Lower leg skin (tissue), 4 donors: ENCODE measurements around the gene SIRT4. TPM values are rescaled to one million over a fixed set of nuclear protein-coding genes. Genes with fewer than 3 reads are reported as not detected.

ENCODE experiments used
- DNase-seq, 2 donors: peaks; one replicate each; pipeline ENCODE4 v3.0.0-alpha.2; 2019; ENCODE audit warnings: low spot score in 2 of 2
- H3K4me3 ChIP-seq: fragments of 200-600 bp; sonication (generic); 2 replicates; pipeline ENCODE4 v1.5.1; 2017; ENCODE audit warnings: mild to moderate bottlenecking, low read depth; ENCODE audit not compliant: poor library complexity, severe bottlenecking
- POLR2A ChIP-seq, 2 donors: fragments of 450-650 bp; IDR thresholded peaks; one replicate each; pipeline ENCODE4 v1.6.1; 2016 to 2017; ENCODE audit warnings: antibody characterized with exemption in 2 of 2, mild to moderate bottlenecking in 1 of 2, moderate library complexity in 1 of 2
- WGBS, 2 donors: methylation state at CpG; one replicate each; pipeline ENCODE4 v1.1.5; 2018; 5-methylcytosine and 5-hydroxymethylcytosine counted together
- intact Hi-C: fragments of 100-400 bp; cut with DNase I; formaldehyde crosslinking; loops from one replicate; pipeline ENCODE4 v1.15.0; 2023; ENCODE audit warnings: low total_unique reads
- total RNA-seq, 4 donors: library from RNA; depleted of rRNA; stranded (reverse); fragments of >200 nt; gene quantifications; one replicate each; pipeline ENCODE4 v1.1.0, GENCODE V29; 2016
- TF ChIP-seq, protein P1 (sequence below), 3 donors: fragments of 450-650 bp; IDR thresholded peaks; one replicate each; pipeline ENCODE4 v1.5.1; 2016; ENCODE audit warnings: antibody characterized with exemption in 3 of 3, mild to moderate bottlenecking in 3 of 3, moderate library complexity in 2 of 3

The SIRT4 gene
- total RNA-seq, 4 donors from 2014 or later = 0.49 to 4.1 (median 2.8) TPM

- intact Hi-C loops = no loop called here
- no peak for TF ChIP-seq POLR2A (IDR thresholded peaks at IDR 0.05)
- TF ChIP-seq, protein P1, sequence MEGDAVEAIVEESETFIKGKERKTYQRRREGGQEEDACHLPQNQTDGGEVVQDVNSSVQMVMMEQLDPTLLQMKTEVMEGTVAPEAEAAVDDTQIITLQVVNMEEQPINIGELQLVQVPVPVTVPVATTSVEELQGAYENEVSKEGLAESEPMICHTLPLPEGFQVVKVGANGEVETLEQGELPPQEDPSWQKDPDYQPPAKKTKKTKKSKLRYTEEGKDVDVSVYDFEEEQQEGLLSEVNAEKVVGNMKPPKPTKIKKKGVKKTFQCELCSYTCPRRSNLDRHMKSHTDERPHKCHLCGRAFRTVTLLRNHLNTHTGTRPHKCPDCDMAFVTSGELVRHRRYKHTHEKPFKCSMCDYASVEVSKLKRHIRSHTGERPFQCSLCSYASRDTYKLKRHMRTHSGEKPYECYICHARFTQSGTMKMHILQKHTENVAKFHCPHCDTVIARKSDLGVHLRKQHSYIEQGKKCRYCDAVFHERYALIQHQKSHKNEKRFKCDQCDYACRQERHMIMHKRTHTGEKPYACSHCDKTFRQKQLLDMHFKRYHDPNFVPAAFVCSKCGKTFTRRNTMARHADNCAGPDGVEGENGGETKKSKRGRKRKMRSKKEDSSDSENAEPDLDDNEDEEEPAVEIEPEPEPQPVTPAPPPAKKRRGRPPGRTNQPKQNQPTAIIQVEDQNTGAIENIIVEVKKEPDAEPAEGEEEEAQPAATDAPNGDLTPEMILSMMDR (IDR thresholded peaks at IDR 0.05) = no peak
- H3K4me3 ChIP-seq = no peak overlapping the region
- no peak for DNase-seq
- 92 to 93% methylated on average over 41 to 55 of the region's 57 CpGs for WGBS, 2 donors
Measured at GRCh38 chr12:120278137-120279069, 23.7 kb upstream of the SIRT4 start.

DNA sequence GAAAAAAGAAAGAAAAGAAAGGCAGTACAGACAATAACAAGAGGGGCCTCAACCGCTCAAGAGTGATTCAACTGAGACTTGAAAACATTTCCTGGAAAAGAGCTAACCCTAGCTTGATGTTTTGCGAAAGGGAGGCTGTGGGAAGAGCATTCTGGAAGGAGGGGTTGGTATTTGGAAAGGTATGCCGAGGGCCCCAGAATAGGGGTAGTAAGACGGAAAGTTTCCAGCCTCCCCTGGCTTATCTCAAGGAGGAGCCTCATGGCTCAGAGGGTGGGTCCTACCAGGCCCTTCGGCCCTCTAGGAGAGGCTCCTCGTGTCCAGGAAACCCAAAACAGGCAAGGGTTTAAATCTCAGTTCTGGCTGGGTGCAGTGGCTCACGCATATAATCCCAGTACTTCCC lies 18.8 kb upstream of the SIRT4 start:
- no peak for DNase-seq
- WGBS, 2 donors = 69 to 78% methylated on average over 7 of the region's 7 CpGs
- intact Hi-C loops = no loop called here
- TF ChIP-seq, protein P1 (IDR thresholded peaks at IDR 0.05) = no peak
- H3K4me3 ChIP-seq = no peak overlapping the region

DNA sequence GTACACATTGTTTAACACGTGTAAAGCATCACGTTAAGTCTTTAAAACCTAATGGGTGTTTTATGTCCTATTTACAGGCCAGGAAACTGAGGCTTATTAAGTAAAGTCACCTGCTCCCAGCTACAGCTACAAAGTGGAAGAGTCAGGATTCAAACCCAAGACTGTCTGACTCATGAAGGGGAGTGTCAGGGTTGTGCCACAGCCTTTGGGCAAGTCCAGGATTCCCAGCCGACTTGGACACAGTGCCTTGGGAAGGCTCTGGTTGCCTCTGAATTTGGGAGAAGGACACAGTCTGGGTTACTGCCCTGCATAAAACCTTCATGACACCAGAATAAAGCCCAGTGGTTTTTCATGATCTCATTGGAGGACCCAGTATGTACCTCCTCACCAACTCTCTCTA lies 17.7 kb upstream of the SIRT4 start:
- 74 to 89% methylated on average over 2 to 3 of the region's 3 CpGs for WGBS, 2 donors
- DNase-seq = no peak
- intact Hi-C loops = no loop called here
- no peak overlapping the region for H3K4me3 ChIP-seq
- no peak for TF ChIP-seq POLR2A (IDR thresholded peaks at IDR 0.05)
- TF ChIP-seq, protein P1 (IDR thresholded peaks at IDR 0.05) = no peak

GRCh38 chr12:120286768-120287490 lies 15.2 kb upstream of the SIRT4 start:
- no peak overlapping the region for H3K4me3 ChIP-seq
- 53 to 58% methylated on average over 7 of the region's 7 CpGs for WGBS, 2 donors
- DNase-seq = no peak
- TF ChIP-seq POLR2A (IDR thresholded peaks at IDR 0.05) = no peak
- TF ChIP-seq, protein P1 (IDR thresholded peaks at IDR 0.05) = no peak
- intact Hi-C loops = no loop called here

GRCh38 chr12:120287491-120287890 lies 14.6 kb upstream of the SIRT4 start:
- H3K4me3 ChIP-seq = no peak overlapping the region
- intact Hi-C loops = no loop called here
- no peak for DNase-seq
- TF ChIP-seq, protein P1 (IDR thresholded peaks at IDR 0.05) = no peak
- TF ChIP-seq POLR2A (IDR thresholded peaks at IDR 0.05) = no peak
- WGBS, 2 donors = 73 to 83% methylated on average over 12 of the region's 12 CpGs
